ENCODE data around the gene LRRC19. TPM values are rescaled to one million over a fixed set of nuclear protein-coding genes. Genes with fewer than 3 reads are reported as not detected.
A peak's percentile ranks its signal among the peaks of the same experiment; 100 is the strongest.

LRRC19 gene
- total RNA-seq, 1 experiment from 2014 or later, result not detected

- H3K27me3 Mint-ChIP-seq (ENCODE audit: low read depth), result no peaks in the 10 kb centered on the region
- TF ChIP-seq CBFB (CRISPR knock-in tag; IDR thresholded peaks at IDR 0.05; ENCODE audit: low read depth), result no peak
- TF ChIP-seq ZNF423 (CRISPR knock-in tag; IDR thresholded peaks at IDR 0.05), result no peak
- no peak for TF ChIP-seq IRF2 (CRISPR knock-in tag; IDR thresholded peaks at IDR 0.05; ENCODE audit: borderline replicate concordance, low read depth)
- no peak for TF ChIP-seq SP1 (CRISPR knock-in tag; conservative IDR thresholded peaks at IDR 0.05)
- no peak for TF ChIP-seq ZNF512 (CRISPR knock-in tag; IDR thresholded peaks at IDR 0.05; ENCODE audit: borderline replicate concordance)
- TF ChIP-seq EMX1 (CRISPR knock-in tag; IDR thresholded peaks at IDR 0.05), result no peak
- no peak for TF ChIP-seq E2F5 (CRISPR knock-in tag; IDR thresholded peaks at IDR 0.05)
- TF ChIP-seq SMAD3 (CRISPR knock-in tag; IDR thresholded peaks at IDR 0.05; ENCODE audit: borderline replicate concordance), result no peak
- TF ChIP-seq RORB (CRISPR knock-in tag; IDR thresholded peaks at IDR 0.05), result no peak
- no peak for TF ChIP-seq CDX4 (CRISPR knock-in tag; IDR thresholded peaks at IDR 0.05; ENCODE audit: borderline replicate concordance)
- TF ChIP-seq GRHL2 (CRISPR knock-in tag; IDR thresholded peaks at IDR 0.05; ENCODE audit: insufficient replicate concordance, severe bottlenecking), result no peak
- no peak for TF ChIP-seq TEAD4 (CRISPR knock-in tag; IDR thresholded peaks at IDR 0.05)
- H3K27ac Mint-ChIP-seq, result peak overlapping the region; percentile 100
- peak overlapping the region; percentile 82 for H3K4me3 Mint-ChIP-seq
- no peaks in the 10 kb centered on the region for H3K36me3 Mint-ChIP-seq
- ChIA-PET POLR2A (no interaction called here), CTCF (no interaction called here)
- ATAC-seq (no peak), DNase-seq (ENCODE audit: low spot score) (no peak)
- no peaks in the 10 kb centered on the region for H3K9me3 Mint-ChIP-seq
- H3K4me1 Mint-ChIP-seq, result peaks cover 31% of the 10 kb centered on the region
These were observed 59.9 kb downstream of the LRRC19 start for GRCh38 chr9:26945591-26945990.

Other genes with a start within 250 kb of the LRRC19 start
- 33.2 to 45.4 TPM (median 36.1 TPM) in 3 replicates for gene CAAP1, start 112.9 kb downstream of the LRRC19 start, total RNA-seq (2021)
- 48.8 to 56.1 TPM (median 50.5 TPM) in 3 replicates for gene PLAA, start 58.4 kb downstream of the LRRC19 start, total RNA-seq (2021)
- 15.2 to 21.6 TPM (median 17.3 TPM) in 3 replicates for gene IFT74, start 49.3 kb downstream of the LRRC19 start, total RNA-seq (2021)
- gene TEK, start 103.6 kb upstream of the LRRC19 start, total RNA-seq (2021), result 2.5 to 3.1 TPM (median 2.5 TPM) in 3 replicates